OCI-LY3 (cell line): Measurements from ENCODE around the gene FGGY.

Experiments
- H2AFZ ChIP-seq: fragments of 200-600, 300-600 bp; shearing (Covaris generic); 2 replicates; pipeline ENCODE4 v1.6.0; 2014; ENCODE audit warnings: antibody characterized with exemption, low read depth, low read length
- H3K27ac ChIP-seq: fragments of 200-600, 300-600 bp; sonication (generic); 2 replicates; pipeline ENCODE4 v1.5.1; 2014; ENCODE audit warnings: mild to moderate bottlenecking, low read length, moderate library complexity, mixed read lengths
- H3K27me3 ChIP-seq: fragments of 200-600, 300-600 bp; sonication (generic); 2 replicates; pipeline ENCODE4 v1.6.1; 2014; ENCODE audit warnings: low read depth, low read length, mixed read lengths
- H3K36me3 ChIP-seq: fragments of 200-600, 300-600 bp; sonication (generic); replicated peaks from 2 replicates; pipeline ENCODE3; 2014; ENCODE audit warnings: low read depth, low read length, mixed read lengths
- H3K4me1 ChIP-seq: fragments of 300-600, 200-600 bp; sonication (generic); 2 replicates; pipeline ENCODE4 v1.6.1; 2014; ENCODE audit warnings: low read length, mixed read lengths
- H3K4me2 ChIP-seq: fragments of 200-600, 300-600 bp; sonication (generic); 2 replicates; pipeline ENCODE4 v1.6.1; 2014; ENCODE audit warnings: low read length, mixed read lengths
- H3K4me3 ChIP-seq: fragments of 300-600, 200-600 bp; sonication (generic); 2 replicates; pipeline ENCODE4 v1.5.1; 2014; ENCODE audit warnings: antibody characterized with exemption, mild to moderate bottlenecking, low read length, moderate library complexity
- H3K79me2 ChIP-seq: fragments of 300-600, 200-600 bp; shearing (Covaris generic); 2 replicates; pipeline ENCODE4 v1.6.1; 2014; ENCODE audit warnings: mild to moderate bottlenecking, low read length, mixed read lengths
- H3K9ac ChIP-seq: fragments of 300-600, 200-600 bp; shearing (Covaris generic); 2 replicates; pipeline ENCODE4 v1.6.0; 2014; ENCODE audit warnings: mild to moderate bottlenecking, low read length, moderate library complexity
- H3K9me3 ChIP-seq: fragments of 200-600, 300-600 bp; shearing (Covaris generic); 2 replicates; pipeline ENCODE4 v1.6.1; 2014; ENCODE audit warnings: low read length, mixed read lengths; ENCODE audit not compliant: insufficient read depth
- H4K20me1 ChIP-seq: fragments of 200-600, 300-600 bp; sonication (generic); 2 replicates; pipeline ENCODE4 v1.6.1; 2016; ENCODE audit warnings: low read length, mixed read lengths; ENCODE audit not compliant: insufficient read depth
- EZH2phosphoT487 ChIP-seq: fragments of 200-600 bp; shearing (Covaris generic); IDR thresholded peaks from 2 replicates; pipeline ENCODE4 v1.6.1; 2018; ENCODE audit warnings: antibody characterized with exemption, mixed run types, low read depth
- TF ChIP-seq, protein P1 (sequence below): fragments of 200-600, 300-600 bp; sonication (generic); IDR thresholded peaks from 2 replicates; pipeline ENCODE4 v1.5.1; 2014; ENCODE audit warnings: antibody characterized with exemption, low read length, low read depth

The FGGY gene

GRCh38 chr1:59265622-59266021 lies 31.3 kb upstream of the FGGY start:
- no peak overlapping the region for H2AFZ ChIP-seq

DNA sequence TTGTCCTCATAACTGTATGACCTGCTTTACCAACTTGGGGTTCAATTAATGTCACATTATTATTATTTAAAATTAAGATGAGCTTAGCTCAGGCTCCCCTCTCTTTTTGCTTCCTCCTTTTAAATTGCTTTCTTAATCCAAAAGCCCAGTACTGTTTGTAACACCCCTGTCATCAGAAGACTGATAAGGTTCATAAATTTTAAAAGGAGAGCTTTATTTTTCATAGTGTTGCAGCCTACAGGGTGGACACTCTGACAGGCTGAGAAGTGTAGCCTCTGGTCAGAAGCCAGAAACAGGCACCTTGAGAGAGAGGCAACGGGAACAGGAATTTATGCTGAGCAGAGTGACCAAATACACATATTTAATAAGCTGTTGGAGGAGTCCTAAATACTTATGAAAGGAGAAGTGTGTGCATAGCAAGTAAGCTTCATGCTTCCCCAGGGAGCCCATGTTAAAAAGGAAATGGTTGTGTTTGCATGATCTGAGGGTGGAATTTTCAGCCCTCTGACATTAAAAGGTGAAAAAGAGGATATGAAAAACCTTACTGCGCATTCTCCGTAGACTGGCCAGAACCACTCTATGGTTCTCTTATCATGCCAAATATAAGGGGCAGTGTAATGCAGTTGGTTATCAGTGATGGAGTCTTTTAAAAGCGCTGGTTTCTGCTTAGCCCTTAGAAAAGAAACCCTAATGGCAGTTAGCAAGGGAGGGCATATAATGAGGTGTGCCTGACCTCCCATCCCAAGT lies 30.5 kb upstream of the FGGY start:
- TF ChIP-seq, protein P1, sequence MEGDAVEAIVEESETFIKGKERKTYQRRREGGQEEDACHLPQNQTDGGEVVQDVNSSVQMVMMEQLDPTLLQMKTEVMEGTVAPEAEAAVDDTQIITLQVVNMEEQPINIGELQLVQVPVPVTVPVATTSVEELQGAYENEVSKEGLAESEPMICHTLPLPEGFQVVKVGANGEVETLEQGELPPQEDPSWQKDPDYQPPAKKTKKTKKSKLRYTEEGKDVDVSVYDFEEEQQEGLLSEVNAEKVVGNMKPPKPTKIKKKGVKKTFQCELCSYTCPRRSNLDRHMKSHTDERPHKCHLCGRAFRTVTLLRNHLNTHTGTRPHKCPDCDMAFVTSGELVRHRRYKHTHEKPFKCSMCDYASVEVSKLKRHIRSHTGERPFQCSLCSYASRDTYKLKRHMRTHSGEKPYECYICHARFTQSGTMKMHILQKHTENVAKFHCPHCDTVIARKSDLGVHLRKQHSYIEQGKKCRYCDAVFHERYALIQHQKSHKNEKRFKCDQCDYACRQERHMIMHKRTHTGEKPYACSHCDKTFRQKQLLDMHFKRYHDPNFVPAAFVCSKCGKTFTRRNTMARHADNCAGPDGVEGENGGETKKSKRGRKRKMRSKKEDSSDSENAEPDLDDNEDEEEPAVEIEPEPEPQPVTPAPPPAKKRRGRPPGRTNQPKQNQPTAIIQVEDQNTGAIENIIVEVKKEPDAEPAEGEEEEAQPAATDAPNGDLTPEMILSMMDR = no peak
- no peak for TF ChIP-seq EZH2phosphoT487
- no peaks in the 10 kb centered on the region for H4K20me1 ChIP-seq
- no peaks in the 10 kb centered on the region for H3K36me3 ChIP-seq
- peaks cover 22% of the 10 kb centered on the region for H3K4me1 ChIP-seq
- peak overlapping the region; percentile 79 for H3K27ac ChIP-seq
- peak overlapping the region; percentile 34; the same call in 1 of the 2 replicates for H3K9ac ChIP-seq
- peak overlapping the region; percentile 72 for H3K4me2 ChIP-seq
- H3K4me3 ChIP-seq = peak overlapping the region; percentile 28
- H3K27me3 ChIP-seq = no peaks in the 10 kb centered on the region
- H3K9me3 ChIP-seq = 0 out of 2 replicates have a peak, but pooled peaks cover 4% of the 10 kb centered on the region
- H2AFZ ChIP-seq = peak overlapping the region; percentile 61
- H3K79me2 ChIP-seq = no peaks in the 10 kb centered on the region

More at GRCh38 chr1:59265622-59266021, 31.3 kb upstream of the FGGY start:
- Histone ChIP-seq H3K4me1 (peaks cover 22% of the 10 kb centered on the region), H3K9ac (no peak overlapping the region), H3K9me3 (no peaks in the 10 kb centered on the region), H3K79me2 (no peaks in the 10 kb centered on the region), H4K20me1 (no peaks in the 10 kb centered on the region), H3K27ac (no peak overlapping the region), H3K36me3 (no peaks in the 10 kb centered on the region), H3K4me3 (no peak overlapping the region), H3K27me3 (no peaks in the 10 kb centered on the region), H3K4me2 (no peak overlapping the region)
- TF ChIP-seq, protein P1 = no peak
- no peak for TF ChIP-seq EZH2phosphoT487

GRCh38 chr1:59266927-59267293 lies 30.0 kb upstream of the FGGY start:
- Histone ChIP-seq H3K36me3 (peaks cover 3% of the 10 kb centered on the region), H3K27ac (peak overlapping the region; percentile 79), H3K9ac (peak overlapping the region; percentile 34; the same call in 1 of the 2 replicates), H3K9me3 (0 out of 2 replicates have a peak, but pooled peaks cover 4% of the 10 kb centered on the region), H4K20me1 (no peaks in the 10 kb centered on the region), H2AFZ (peak overlapping the region; percentile 61), H3K79me2 (no peaks in the 10 kb centered on the region), H3K4me2 (peak overlapping the region; percentile 72), H3K4me3 (peak overlapping the region; percentile 11; the same call in 1 of the 2 replicates), H3K4me1 (peaks cover 26% of the 10 kb centered on the region), H3K27me3 (no peaks in the 10 kb centered on the region)
- TF ChIP-seq, protein P1 = no peak
- no peak for TF ChIP-seq EZH2phosphoT487

DNA sequence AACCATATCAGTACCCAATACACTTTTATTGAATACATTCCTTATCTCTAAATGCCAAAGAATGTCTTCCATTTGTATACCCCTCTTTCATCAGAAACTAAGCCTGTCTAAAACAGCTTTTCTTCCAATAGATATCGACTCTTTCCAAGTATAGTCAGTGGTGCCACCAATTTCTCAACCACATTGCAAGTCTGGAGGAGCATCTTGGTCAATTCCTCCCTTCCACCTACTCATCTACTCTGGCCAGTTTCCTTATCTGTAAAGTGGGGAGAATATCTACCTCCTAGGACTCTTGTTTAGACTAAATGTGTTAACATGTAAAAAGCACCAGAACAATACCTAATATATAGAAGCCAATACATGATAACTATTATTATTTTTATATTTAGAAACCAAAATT lies 28.5 kb upstream of the FGGY start:
- no peak overlapping the region for H2AFZ ChIP-seq
- no peak overlapping the region for H3K27ac ChIP-seq
- no peak overlapping the region for H3K9ac ChIP-seq
- H3K4me1 ChIP-seq = peaks cover 40% of the 10 kb centered on the region
- H3K27me3 ChIP-seq = no peaks in the 10 kb centered on the region
- H4K20me1 ChIP-seq = no peaks in the 10 kb centered on the region
- no peak overlapping the region for H3K4me2 ChIP-seq
- no peaks in the 10 kb centered on the region for H3K79me2 ChIP-seq
- peaks cover 3% of the 10 kb centered on the region for H3K36me3 ChIP-seq
- TF ChIP-seq, protein P1 = no peak
- 0 out of 2 replicates have a peak, but pooled peaks cover 4% of the 10 kb centered on the region for H3K9me3 ChIP-seq
- H3K4me3 ChIP-seq = no peak overlapping the region
